CD4-positive, alpha-beta T cell treated with Interleukin-2 at 100 ng/mL for 4 hours (primary cell): ENCODE data around the gene MSI2.

Experiments used
- DNase-seq: peaks from one replicate; pipeline ENCODE4 v3.0.0-alpha.2; 2020; ENCODE audit warnings: low spot score

Gene MSI2

GRCh38 chr17:57318913-57319312 lies 62.6 kb downstream of the MSI2 start:
- no peak for DNase-seq

DNA sequence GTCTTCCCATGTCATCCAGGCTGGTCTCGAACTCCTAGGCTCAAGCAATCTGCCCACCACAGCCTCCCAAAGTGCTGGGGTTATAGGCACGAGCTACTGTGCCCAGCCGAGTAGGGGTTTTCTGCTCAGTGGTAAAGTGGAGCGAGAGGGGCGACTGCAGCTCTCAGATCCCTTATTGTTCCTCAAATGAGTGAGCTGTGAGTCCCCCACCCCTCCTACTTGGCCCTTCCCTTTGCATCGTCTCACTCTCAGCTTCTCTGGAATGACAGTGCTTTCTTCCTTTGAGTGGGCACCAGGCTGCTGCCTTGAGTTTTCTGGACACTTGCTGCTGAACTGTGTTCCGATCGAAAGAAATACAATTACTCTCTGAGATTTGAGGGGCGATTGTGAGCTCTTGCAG lies 63.5 kb downstream of the MSI2 start:
- no peak for DNase-seq

GRCh38 chr17:57323391-57323790 lies 67.1 kb downstream of the MSI2 start:
- DNase-seq = no peak

GRCh38 chr17:57324060-57324459 lies 67.7 kb downstream of the MSI2 start:
- DNase-seq = no peak

GRCh38 chr17:57324631-57325030 lies 68.3 kb downstream of the MSI2 start:
- no peak for DNase-seq

DNA sequence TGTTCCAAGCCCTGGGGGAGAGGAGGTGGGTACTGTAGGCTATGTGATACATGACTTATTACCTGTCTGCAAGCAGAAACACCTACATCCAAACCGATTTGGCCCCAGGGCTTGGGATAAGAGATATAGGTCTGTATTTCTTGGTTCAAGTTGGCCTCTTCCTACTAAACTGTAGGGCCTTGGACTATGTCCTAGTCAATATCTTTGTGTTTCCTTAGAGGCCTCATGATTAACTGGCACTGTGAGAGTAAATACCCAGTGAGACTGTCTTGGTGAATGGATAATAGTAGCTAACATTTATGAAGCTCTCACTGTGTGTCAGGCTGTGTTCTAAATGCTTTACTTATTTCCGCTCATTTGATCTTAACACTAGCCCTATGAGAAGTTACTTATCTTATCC lies 70.0 kb downstream of the MSI2 start:
- DNase-seq = no peak

GRCh38 chr17:57326764-57327163 lies 70.4 kb downstream of the MSI2 start:
- no peak for DNase-seq

DNA sequence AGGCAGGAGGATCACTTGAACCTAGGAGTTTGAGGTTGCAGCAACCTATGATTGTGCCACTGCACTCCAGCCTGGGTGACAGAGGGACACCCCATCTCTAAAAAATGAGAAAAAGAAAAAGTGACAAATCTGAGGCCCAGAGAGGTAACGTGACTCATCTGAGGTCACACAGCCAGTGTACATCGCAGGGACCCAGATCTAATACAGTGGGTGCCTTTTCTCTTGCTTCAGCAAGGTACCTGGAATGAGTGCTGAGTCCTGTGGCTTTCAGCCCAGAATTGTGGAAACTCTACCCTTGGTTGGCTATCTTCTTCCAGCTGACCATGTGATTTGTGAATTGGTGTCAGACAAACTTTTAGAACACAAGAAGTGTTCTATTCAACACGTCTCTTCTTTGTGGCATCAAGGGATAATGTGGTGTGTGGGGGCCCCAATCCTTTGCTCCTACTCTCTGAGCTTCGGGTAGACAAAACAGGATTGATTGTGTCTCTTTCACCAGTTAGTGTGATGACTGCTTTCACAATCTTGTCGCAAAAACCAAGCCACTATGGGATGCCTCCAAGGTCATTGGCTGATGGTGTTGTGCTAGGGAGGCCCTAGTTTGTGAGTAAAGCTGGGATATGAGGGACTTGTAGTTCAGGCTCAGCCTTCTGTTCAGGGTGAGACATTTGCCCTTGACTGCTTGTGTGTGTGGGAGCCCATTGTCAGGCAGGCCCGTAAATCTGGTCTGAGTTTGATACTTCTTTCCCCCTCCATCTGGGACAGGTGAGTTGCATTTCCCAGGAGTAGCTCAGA lies 71.0 kb downstream of the MSI2 start:
- DNase-seq = no peak

DNA sequence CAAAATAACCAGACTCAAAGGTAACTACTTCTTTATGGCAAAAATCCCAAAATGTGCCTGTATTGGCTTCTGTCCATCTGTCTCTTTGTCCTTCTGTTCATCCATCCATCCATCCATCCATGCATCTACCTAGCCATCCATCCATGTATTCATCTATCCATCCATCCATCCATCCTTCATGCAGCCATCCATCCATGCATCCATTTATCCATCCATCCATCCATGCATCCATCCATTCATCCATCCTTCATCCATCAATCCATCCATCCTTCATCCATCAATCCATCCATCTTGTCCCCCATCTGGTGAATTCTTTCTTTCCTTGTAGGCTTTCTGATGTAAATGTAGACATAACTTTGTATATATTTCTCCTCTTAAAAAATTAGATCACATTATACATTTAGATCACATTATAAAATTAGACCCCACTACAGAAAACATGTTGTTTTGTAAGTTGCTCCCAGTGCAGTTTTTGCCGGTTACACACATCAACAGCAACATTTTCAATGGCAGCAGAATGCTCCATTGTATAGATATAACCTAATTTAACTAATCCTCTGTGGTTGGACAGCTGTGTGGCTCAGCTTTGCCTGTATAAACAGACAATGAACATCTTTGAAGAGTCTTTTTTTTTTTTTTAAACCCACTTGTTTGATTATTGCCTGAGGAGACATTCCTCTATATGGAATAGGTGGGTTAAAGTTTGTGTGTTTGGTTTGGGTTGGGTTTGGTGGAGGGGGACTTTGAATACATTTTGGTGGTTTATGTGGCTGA lies 72.0 kb downstream of the MSI2 start:
- no peak for DNase-seq

- no peak for DNase-seq
Measured at GRCh38 chr17:57329380-57330214, 73.3 kb downstream of the MSI2 start.

DNA sequence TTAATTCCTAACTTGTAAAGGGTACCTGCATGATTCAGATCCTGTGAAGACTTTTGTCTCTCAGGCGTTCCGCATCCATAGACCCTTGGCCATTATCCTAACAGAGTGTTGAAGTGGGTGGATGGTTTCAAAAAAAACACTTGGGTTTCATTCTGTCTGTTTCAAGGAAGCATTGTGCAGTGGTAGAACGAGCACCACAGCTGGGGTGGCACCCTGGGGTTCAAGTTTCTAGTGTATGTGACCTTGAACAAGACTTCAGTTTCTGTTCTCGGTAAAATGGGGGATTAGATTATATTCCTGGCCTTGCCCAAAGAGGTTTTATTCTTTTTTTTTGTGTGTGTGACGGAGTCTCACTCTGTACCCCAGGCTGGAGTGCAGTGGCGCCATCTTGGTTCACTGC lies 74.3 kb downstream of the MSI2 start:
- no peak for DNase-seq

GRCh38 chr17:57331423-57331822 lies 75.1 kb downstream of the MSI2 start:
- no peak for DNase-seq

DNA sequence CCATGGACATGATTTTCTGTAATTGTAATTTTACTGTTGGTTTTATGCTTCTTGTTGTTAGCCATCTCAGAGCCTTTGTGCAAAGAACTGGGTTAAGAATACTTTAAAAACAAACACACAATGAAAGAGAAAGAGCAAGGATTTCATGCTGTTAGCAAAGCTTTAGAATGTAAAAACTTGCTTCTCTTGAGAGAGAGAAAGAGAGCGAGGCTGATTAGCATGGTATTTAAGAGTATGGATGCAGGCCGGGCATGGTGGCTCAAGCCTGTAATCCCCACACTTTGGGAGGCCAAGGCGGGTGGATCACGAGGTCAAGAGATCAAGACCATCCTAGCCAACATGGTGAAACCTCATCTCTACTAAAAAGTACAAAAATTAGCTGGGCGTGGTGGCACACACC lies 76.2 kb downstream of the MSI2 start:
- no peak for DNase-seq

DNA sequence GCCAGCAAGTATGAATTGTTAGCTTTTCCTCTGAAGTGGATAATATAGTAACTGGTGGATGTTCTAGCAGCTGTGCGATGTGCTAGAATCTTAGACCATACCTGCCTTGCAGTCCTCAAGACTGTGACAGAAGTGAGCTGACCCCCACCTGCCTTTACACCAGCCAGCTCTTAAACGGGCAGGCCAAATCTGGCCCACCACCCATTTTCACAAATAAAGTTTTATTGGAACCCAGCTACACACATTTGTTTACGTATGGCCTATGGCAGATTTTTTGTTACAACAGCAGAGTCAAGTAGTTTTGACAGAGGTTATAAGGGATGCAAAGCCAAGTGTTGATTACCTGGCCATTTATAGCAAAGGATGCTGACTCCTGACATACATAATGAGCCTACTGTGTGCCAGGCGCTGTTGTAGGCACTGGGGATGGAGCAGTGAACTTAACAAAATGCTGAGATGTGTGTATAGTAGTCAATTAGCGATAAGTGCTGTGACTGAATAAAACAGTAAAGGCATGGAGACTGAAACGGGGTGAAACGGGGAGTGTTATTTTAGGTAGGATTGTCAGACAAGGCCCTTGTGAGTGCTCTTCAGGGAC lies 79.0 kb downstream of the MSI2 start:
- no peak for DNase-seq

- no peak for DNase-seq
Measured at GRCh38 chr17:57337390-57337789, 81.1 kb downstream of the MSI2 start.

DNA sequence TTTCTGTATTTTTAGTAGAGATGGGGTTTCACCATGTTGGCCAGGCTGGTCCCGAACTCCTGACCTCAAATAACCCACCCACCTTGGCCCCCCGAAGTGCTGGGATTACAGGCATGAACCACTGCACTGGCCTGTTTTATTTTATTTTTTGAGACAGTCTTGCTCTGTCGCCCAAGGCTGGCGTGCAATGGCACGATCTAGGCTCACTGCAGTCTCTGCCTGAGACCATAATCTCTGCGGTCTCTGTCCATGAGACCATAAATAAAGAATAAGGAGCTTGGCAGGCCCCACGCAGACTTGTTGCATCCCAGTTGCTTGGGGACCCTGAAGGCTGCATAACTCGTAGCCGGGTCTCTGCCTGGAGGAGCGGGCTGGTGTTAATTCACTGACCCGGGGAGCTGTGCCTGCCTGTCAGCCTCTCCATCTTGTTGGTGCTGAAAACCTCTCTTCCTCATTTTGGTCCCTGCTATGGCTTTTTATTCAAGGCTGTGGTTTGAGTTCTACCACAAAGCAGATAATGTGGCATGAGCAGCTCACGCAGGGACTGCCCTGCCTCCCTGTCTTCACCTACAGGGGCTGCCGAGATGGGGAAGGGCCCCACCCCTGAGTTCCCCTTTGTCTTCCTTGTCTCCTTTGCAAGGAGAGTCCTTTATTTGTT lies 82.1 kb downstream of the MSI2 start:
- DNase-seq = no peak

GRCh38 chr17:57340160-57340981 lies 84.0 kb downstream of the MSI2 start:
- no peak for DNase-seq

DNA sequence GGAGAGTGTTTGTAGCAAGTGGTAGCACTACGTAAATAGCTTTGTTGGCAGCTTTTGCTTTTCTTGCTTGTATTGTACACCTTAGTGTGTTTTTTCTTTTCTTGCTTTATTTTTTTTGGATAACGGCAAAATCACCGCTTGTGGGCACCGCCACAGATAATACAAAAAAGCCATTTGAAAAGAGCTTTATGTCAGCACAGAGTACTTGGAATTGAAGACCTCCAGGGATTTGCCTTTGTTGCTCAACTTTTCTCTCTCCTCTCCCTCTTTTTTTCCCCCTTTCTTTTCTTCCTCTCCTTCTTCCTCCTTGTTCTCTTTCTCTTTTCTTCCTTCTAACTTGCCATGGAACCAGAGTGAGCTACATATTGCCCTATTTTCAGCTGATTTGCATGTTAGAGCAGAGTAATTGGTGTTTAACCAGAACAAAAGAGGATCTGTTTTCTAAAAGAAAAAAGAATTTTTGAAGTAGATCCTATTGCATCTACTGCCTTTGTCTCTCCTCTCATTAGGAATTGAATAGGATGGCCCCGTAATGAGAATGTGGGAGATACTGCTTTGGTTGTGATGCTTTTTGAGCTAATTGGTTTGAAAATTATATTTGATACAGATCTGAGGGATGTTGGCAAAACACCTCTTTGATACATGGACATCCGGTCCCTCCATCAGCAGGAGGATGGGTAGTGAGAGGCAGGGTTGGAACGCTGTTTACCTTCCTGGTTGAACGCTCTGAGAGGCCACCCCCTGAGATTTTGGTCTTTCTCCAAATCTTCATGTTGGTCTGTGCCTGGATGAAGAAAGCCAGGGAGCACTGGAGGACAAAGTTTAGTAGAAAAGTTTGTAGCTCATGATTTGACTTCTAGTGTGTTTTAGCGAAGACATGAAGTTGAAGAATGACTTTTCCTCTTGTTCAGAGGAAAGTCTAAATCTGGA lies 85.6 kb downstream of the MSI2 start:
- no peak for DNase-seq

DNA sequence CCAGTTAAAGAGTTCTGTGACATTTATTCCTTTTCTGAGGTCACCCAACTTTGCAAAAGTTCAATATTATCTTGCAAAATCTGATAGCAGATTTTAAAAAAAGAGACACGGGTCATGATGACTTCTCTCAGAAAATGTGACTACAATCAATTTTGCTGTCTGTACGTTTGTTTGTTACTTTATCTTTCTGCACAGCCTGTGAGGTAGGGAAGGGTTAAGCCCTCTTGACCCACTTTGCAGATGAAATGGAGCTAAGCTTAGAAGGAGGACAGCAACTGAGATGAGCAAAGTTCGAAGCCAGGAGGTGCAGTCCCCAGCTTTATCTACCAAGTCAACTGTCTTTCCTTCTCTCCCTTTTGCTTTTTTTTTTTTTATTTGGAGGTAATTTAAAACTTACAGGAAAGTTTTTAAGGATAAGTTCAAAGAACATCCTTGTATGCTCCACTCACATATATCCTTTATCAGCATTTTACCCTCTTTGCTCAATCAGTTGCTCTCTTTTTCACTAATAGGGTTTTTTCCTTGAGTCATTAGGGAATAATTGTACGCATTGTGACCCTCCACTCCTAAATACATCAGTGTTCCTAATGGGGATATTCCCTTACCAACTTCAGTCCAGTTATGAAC lies 86.8 kb downstream of the MSI2 start:
- no peak for DNase-seq
